Endothelial cell of umbilical vein (primary cell): ENCODE measurements around the gene GH1.

Experiments used
- EZH2 ChIP-seq: IDR thresholded peaks from 2 replicates; pipeline ENCODE4 v1.6.1; 2012; ENCODE audit warnings: borderline replicate concordance, low read depth, mild to moderate bottlenecking, moderate library complexity, low read length, inconsistent platforms; ENCODE audit not compliant: severe bottlenecking
- GATA2 ChIP-seq: IDR thresholded peaks from 2 replicates; pipeline ENCODE4 v1.7.0; 2011; ENCODE audit warnings: low read depth, mild to moderate bottlenecking, moderate library complexity, mixed read lengths, low read length; ENCODE audit not compliant: insufficient read length, insufficient read depth
- MYC ChIP-seq: IDR thresholded peaks from one replicate; pipeline ENCODE4 v1.6.1; 2011; ENCODE audit warnings: mild to moderate bottlenecking, low read depth, low read length
- POLR2A ChIP-seq: IDR thresholded peaks from 2 replicates; pipeline ENCODE4 v1.6.1; 2012; ENCODE audit warnings: low read depth, mild to moderate bottlenecking, control low read depth, low read length
- POLR2AphosphoS5 ChIP-seq: IDR thresholded peaks from 2 replicates; pipeline ENCODE4 v1.6.1; 2012; ENCODE audit warnings: low read depth, mild to moderate bottlenecking, control low read depth, low read length, moderate library complexity; ENCODE audit not compliant: insufficient read depth
- TF ChIP-seq, protein P1 (sequence below), 2 donors: IDR thresholded peaks; 1 replicate in 1 of 2; 2 replicates in 1 of 2; pipeline ENCODE4 v1.5.1; 2011; ENCODE audit warnings: low read length in 2 of 2, mild to moderate bottlenecking in 2 of 2, moderate library complexity in 2 of 2, control low read depth in 1 of 2, inconsistent platforms in 1 of 2, low read depth in 1 of 2; ENCODE audit not compliant: insufficient read depth in 1 of 2; ENCODE audit errors: extremely low read depth in 1 of 2

DNA sequence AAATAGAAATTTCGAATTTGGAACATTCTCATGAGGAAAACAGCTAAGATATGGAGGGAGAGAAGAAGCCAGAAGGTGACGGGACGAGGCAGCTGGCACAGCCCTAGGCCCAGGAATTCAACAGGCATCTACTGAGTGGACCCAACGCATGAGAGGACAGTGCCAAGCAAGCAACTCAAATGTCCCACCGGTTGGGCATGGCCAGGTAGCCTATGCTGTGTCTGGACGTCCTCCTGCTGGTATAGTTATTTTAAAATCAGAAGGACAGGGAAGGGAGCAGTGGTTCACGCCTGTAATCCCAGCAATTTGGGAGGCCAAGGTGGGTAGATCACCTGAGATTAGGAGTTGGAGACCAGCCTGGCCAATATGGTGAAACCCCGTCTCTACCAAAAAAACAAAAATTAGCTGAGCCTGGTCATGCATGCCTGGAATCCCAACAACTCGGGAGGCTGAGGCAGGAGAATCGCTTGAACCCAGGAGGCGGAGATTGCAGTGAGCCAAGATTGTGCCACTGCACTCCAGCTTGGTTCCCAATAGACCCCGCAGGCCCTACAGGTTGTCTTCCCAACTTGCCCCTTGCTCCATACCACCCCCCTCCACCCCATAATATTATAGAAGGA is 2.0 kb downstream of the GH1 start:
- TF ChIP-seq, protein P1, sequence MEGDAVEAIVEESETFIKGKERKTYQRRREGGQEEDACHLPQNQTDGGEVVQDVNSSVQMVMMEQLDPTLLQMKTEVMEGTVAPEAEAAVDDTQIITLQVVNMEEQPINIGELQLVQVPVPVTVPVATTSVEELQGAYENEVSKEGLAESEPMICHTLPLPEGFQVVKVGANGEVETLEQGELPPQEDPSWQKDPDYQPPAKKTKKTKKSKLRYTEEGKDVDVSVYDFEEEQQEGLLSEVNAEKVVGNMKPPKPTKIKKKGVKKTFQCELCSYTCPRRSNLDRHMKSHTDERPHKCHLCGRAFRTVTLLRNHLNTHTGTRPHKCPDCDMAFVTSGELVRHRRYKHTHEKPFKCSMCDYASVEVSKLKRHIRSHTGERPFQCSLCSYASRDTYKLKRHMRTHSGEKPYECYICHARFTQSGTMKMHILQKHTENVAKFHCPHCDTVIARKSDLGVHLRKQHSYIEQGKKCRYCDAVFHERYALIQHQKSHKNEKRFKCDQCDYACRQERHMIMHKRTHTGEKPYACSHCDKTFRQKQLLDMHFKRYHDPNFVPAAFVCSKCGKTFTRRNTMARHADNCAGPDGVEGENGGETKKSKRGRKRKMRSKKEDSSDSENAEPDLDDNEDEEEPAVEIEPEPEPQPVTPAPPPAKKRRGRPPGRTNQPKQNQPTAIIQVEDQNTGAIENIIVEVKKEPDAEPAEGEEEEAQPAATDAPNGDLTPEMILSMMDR (IDR thresholded peaks at IDR 0.05; ENCODE audit: extremely low read depth in 1 of 2, insufficient read depth in 1 of 2, low read depth in 1 of 2, low read length in 2 of 2) = no peak
- no peak for TF ChIP-seq POLR2AphosphoS5
- TF ChIP-seq POLR2A = no peak
- TF ChIP-seq MYC = no peak
- no peak for TF ChIP-seq GATA2
- TF ChIP-seq EZH2 = no peak
